CD8-positive, alpha-beta memory T cell (primary cell): ENCODE data around the gene ABCC4. TPM values are rescaled to one million over a fixed set of nuclear protein-coding genes. Genes with fewer than 3 reads are reported as not detected.

Experiments used
- CTCF ChIA-PET: fragments of 350-600 bp; sonication (Branson Sonifier 250); formaldehyde crosslinking; loops from one replicate; lab custom pipeline; 2021; ENCODE audit warnings: antibody characterized with exemption; lab: Charles Lee
- POLR2A ChIA-PET: fragments of 350-600 bp; sonication (Branson Sonifier 250); formaldehyde crosslinking; loops from one replicate; lab custom pipeline; 2021; ENCODE audit warnings: antibody characterized with exemption; lab: Charles Lee
- DNase-seq, 5 donors: peaks; one replicate each; pipeline versions ENCODE4 v3.0.0 to v3.0.0-alpha.2; 2020 to 2022; ENCODE audit warnings: mixed read lengths in 1 of 5
- H3K27ac ChIP-seq: one replicate; pipeline ENCODE4 v1.7.0; 2013; ENCODE audit warnings: low read depth, mild to moderate bottlenecking, low read length, moderate library complexity
- H3K27me3 ChIP-seq: 2 replicates; pipeline ENCODE4 v1.7.0; 2013; ENCODE audit warnings: low read length, mild to moderate bottlenecking; ENCODE audit not compliant: insufficient read depth, poor library complexity, severe bottlenecking
- H3K36me3 ChIP-seq: 2 replicates; pipeline ENCODE4 v1.7.0; 2013; ENCODE audit warnings: mild to moderate bottlenecking, low read length, moderate library complexity; ENCODE audit not compliant: insufficient read depth
- H3K4me1 ChIP-seq: 2 replicates; pipeline ENCODE4 v1.7.0; 2013; ENCODE audit warnings: mild to moderate bottlenecking, low read length, moderate library complexity; ENCODE audit not compliant: insufficient read depth
- H3K4me3 ChIP-seq: 2 replicates; pipeline ENCODE4 v1.7.0; 2013; ENCODE audit warnings: mild to moderate bottlenecking, low read length
- H3K9me3 ChIP-seq: 2 replicates; pipeline ENCODE4 v1.7.0; 2013; ENCODE audit warnings: mild to moderate bottlenecking, low read length
- H3K27ac Mint-ChIP-seq, 8 donors: one replicate each; pipeline ENCODE4 v1.8.0; 2020 to 2021; ENCODE audit warnings: mixed read lengths in 8 of 8, mild to moderate bottlenecking in 6 of 8, inconsistent platforms in 3 of 8, moderate library complexity in 3 of 8
- H3K27me3 Mint-ChIP-seq, 2 donors: one replicate each; pipeline ENCODE4 v1.8.0; 2020 to 2021; ENCODE audit warnings: mixed read lengths in 2 of 2, mild to moderate bottlenecking in 1 of 2, moderate library complexity in 1 of 2
- H3K36me3 Mint-ChIP-seq, 3 donors: one replicate each; pipeline ENCODE4 v1.8.0; 2020 to 2021; ENCODE audit warnings: mixed read lengths in 3 of 3, inconsistent platforms in 1 of 3, mild to moderate bottlenecking in 1 of 3
- H3K4me1 Mint-ChIP-seq, 3 donors: one replicate each; pipeline ENCODE4 v1.8.0; 2020 to 2021; ENCODE audit warnings: mixed read lengths in 3 of 3, inconsistent platforms in 1 of 3, mild to moderate bottlenecking in 1 of 3
- H3K4me3 Mint-ChIP-seq, 7 donors: one replicate each; pipeline ENCODE4 v1.8.0; 2020 to 2021; ENCODE audit warnings: mixed read lengths in 7 of 7, mild to moderate bottlenecking in 6 of 7, moderate library complexity in 4 of 7, inconsistent platforms in 2 of 7
- H3K9me3 Mint-ChIP-seq, 5 donors: one replicate each; pipeline ENCODE4 v1.8.0; 2020 to 2022; ENCODE audit warnings: mixed read lengths in 5 of 5, mild to moderate bottlenecking in 3 of 5, moderate library complexity in 2 of 5, inconsistent platforms in 1 of 5
- polyA plus RNA-seq: library from polyadenylated mRNA; unstranded; fragments of 300-500 nt; fragmentation: Illumina TruSeq; gene quantifications from one replicate; pipeline ENCODE4 v1.2.3, GENCODE V29; 2021
- total RNA-seq, 2 experiments: library from RNA; stranded (reverse); gene quantifications; one replicate each; pipeline ENCODE4 v1.2.3, GENCODE V29; 2021

The ABCC4 gene
- total and polyA plus RNA-seq, 3 experiments from 2014 or later = 3.0 to 12.5 (median 11.2) TPM

DNA sequence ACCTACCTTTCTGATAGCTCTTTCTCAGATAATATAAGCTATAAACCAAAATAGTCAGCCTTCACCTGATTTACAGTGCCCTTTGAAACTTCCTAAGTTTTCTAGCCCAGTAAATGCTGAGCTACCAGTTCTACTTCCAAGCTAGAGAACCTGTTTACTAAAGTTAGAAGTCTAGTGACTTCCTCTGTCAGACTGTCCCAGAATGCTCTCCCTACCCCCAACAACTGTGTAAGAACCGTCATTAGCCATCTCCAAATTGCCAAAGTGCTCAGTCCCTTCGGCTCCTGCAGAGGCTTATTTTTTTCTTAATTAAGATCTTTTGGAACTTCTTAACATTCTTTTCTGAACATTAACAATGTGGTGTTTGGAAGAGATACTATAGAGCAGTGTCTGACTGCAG lies 3.2 kb upstream of the ABCC4 start:
- Mint-ChIP-seq H3K4me3 (peak overlapping the region in 1 of 7 donors; percentile 54), H3K27ac (no peak overlapping the region), H3K27me3 (peaks cover 0 to 5% of the 10 kb centered on the region in 2 donors), H3K4me1 (peaks cover 12 to 21% (median 19%) of the 10 kb centered on the region in 3 donors), H3K9me3 (no peaks in the 10 kb centered on the region), H3K36me3 (peaks cover 0 to 3% (median 1%) of the 10 kb centered on the region in 3 donors)
- H3K4me1 ChIP-seq = peaks cover 13% of the 10 kb centered on the region
- POLR2A ChIA-PET = no interaction called here
- no peaks in the 10 kb centered on the region for H3K27me3 ChIP-seq
- H3K4me3 ChIP-seq = no peak overlapping the region
- H3K36me3 ChIP-seq = no peaks in the 10 kb centered on the region
- CTCF ChIA-PET = interaction anchor here (0.9 to 3.1 kb wide), 3 partner anchors 10 to 100 kb away, joined by 3 to 8 read pairs (median 3); no protein-coding TSS in a partner anchor
- no peak overlapping the region for H3K27ac ChIP-seq
- DNase-seq = no peak
- H3K9me3 ChIP-seq = no peaks in the 10 kb centered on the region

DNA sequence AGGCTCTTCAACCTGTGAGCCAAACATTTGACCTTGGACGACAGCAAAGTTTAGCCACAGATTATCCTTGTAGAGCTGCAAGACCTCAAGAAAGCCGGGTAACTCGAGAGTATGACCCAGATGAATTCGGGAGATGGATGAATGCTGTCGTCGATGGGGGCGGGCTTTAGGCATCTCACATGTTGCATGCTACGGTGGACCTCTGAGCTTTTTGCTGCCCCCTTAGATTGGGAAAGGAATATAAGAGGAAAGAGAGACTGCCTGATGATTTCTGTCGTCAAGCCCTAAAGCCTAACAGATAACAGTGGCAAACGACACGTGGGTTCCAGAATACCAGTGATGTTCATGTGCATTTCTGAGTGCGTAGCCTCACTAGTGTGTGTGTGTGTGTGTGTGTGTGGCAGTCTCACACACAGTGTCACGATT lies 730 bp upstream of the ABCC4 start:
- POLR2A ChIA-PET = no interaction called here
- no peaks in the 10 kb centered on the region for H3K36me3 ChIP-seq
- H3K27me3 Mint-ChIP-seq = peaks cover 0 to 5% of the 10 kb centered on the region in 2 donors
- H3K9me3 ChIP-seq = no peaks in the 10 kb centered on the region
- H3K27me3 ChIP-seq = no peaks in the 10 kb centered on the region
- H3K27ac Mint-ChIP-seq = peak overlapping the region in 4 of 8 donors; percentile 17 to 74 (median 57)
- CTCF ChIA-PET = interaction anchor here (1.3 to 7.6 kb wide), 4 partner anchors 12 to 112 kb away, joined by 3 to 60 read pairs (median 6); no protein-coding TSS in a partner anchor
- peak overlapping the region; percentile 79 to 91 (median 81) for H3K4me3 Mint-ChIP-seq
- no peak for DNase-seq
- H3K9me3 Mint-ChIP-seq = no peaks in the 10 kb centered on the region
- H3K4me1 ChIP-seq = peaks cover 13% of the 10 kb centered on the region
- peaks cover 20 to 33% (median 29%) of the 10 kb centered on the region in 3 donors for H3K4me1 Mint-ChIP-seq
- peak overlapping the region; percentile 85 for H3K4me3 ChIP-seq
- H3K36me3 Mint-ChIP-seq = peaks cover 0 to 3% (median 1%) of the 10 kb centered on the region in 3 donors
- peak overlapping the region; percentile 12 for H3K27ac ChIP-seq

DNA sequence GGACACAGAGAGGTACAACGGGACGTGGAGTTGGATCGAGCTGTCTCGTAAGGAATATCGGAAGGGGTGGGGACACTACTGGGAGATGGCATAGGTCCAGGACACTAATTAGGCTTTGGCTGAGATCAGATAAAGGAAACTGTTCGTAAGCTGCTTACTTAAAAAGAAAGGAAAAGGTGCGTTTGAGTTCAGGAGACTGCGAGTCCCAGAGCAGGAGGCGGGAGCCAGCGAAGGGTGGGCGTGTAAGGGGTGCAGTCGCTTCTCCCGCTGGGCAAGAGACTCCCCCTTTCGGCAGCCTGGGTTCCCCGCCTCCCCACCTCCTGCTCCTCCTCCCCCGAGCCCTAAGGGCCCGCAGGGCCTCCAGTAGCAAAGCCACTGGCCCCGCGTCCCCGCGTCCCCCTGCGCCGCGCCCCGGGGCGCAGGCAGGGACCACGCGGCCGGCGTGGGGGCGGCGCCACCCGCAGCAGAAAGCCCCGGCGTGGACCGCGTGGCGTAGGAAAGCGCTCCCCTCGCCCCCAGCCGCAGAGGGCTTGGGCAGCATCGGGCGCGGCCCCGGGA lies 547 bp downstream of the ABCC4 start:
- Mint-ChIP-seq H3K36me3 (peaks cover 0 to 3% (median under 1%) of the 10 kb centered on the region in 3 donors), H3K27me3 (peaks cover 0 to 5% of the 10 kb centered on the region in 2 donors), H3K4me1 (peaks cover 23 to 35% (median 33%) of the 10 kb centered on the region in 3 donors), H3K27ac (peak overlapping the region in 7 of 8 donors; percentile 41 to 90 (median 78)), H3K9me3 (no peaks in the 10 kb centered on the region), H3K4me3 (peak overlapping the region; percentile 89 to 96 (median 90))
- H3K27me3 ChIP-seq = no peaks in the 10 kb centered on the region
- peaks cover 13% of the 10 kb centered on the region for H3K4me1 ChIP-seq
- POLR2A ChIA-PET = interaction anchor here (0.6 kb wide), 1 partner anchor 14 kb away, joined by 3 read pairs; no protein-coding TSS in a partner anchor
- CTCF ChIA-PET = interaction anchor here (1.0 to 7.6 kb wide), 3 partner anchors 20 to 103 kb away, joined by 3 to 60 read pairs (median 3); no protein-coding TSS in a partner anchor
- H3K4me3 ChIP-seq = peak overlapping the region; percentile 62
- H3K27ac ChIP-seq = peak overlapping the region; percentile 25
- peak; percentile 23 to 60 (median 25) for DNase-seq
- H3K9me3 ChIP-seq = no peaks in the 10 kb centered on the region
- no peaks in the 10 kb centered on the region for H3K36me3 ChIP-seq

DNA sequence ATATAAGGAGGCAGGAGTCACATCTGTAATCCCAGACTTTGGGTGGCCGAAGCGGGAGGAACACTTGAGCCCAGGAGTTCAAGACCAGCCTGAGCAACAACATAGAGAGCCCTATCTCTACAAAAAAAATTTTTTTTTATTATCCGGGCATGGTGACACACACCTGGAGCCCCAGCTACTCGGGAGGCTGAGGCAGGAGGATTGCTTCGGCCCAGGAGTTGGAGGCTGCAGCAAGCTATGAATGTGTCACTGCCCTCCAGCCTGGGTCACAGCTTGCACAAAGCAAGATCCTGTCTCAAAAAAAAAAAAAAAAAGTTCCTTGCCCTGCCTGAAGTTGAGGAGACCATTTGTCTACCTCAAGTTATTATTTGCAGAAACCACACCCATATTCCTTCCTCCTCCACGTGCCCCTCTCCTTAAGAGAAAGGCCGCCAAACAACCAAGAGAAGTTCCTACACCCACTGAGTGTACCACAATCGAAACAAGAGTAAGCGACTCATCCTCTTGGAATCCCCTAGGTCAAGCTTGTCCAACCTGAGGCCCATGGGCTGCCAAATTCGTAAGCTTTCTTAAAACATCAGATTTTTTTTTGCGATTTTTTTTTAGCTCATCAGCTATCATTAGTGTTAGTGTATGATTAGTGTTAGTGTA lies 2.2 kb downstream of the ABCC4 start:
- Histone ChIP-seq H3K27ac (peak overlapping the region; percentile 25), H3K27me3 (no peaks in the 10 kb centered on the region), H3K4me3 (no peak overlapping the region), H3K9me3 (no peaks in the 10 kb centered on the region), H3K36me3 (no peaks in the 10 kb centered on the region), H3K4me1 (peaks cover 13% of the 10 kb centered on the region)
- ChIA-PET POLR2A (no interaction called here), CTCF (interaction anchor here (0.5 to 7.6 kb wide), 4 partner anchors 8 to 105 kb away, joined by 3 to 60 read pairs (median 3); no protein-coding TSS in a partner anchor)
- H3K4me1 Mint-ChIP-seq = peaks cover 23 to 35% (median 33%) of the 10 kb centered on the region in 3 donors
- no peaks in the 10 kb centered on the region for H3K9me3 Mint-ChIP-seq
- peak overlapping the region; percentile 49 to 96 (median 90) for H3K4me3 Mint-ChIP-seq
- H3K36me3 Mint-ChIP-seq = peaks cover 0 to 3% (median 0%) of the 10 kb centered on the region in 3 donors
- H3K27me3 Mint-ChIP-seq = peaks cover 0 to 5% of the 10 kb centered on the region in 2 donors
- no peak for DNase-seq
- H3K27ac Mint-ChIP-seq = peak overlapping the region in 5 of 8 donors; percentile 47 to 82 (median 61)

DNA sequence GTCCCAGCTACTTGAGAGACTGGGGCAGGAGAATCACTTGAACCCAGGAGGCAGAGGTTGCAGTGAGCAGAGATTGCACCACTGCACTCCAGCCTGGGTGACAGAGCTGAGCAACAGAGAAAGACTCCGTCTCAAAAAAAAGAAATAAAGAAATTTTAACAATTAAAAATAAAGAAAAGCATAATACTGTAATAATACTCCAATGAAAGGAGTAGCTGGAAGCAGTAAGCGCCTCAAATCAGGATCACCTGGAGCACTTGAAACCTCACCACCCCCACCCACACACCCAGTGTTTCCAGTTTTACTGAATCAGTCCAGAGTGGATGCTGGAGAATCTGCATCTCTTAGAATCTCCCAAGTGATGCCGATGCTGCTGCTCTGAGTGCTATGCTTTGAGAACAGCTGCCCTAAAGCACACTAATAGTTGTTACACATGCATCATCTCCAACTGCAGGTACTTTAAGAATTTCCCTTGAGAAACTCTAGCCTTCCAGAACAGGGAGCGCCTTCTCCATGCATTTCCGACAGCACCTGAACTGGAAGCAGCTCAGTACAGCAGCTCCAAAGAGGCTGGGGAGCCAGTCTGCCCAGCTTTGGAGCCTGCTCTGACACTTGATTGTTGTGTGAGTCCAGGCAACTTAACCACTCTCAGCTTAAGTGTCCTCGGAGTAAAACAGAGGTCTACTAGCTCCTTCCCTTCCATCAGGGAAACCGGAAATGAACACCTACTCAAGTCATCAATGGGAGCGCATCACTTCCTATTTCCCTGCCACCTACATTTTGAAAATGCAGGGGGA lies 2.9 kb downstream of the ABCC4 start:
- Histone ChIP-seq H3K9me3 (no peaks in the 10 kb centered on the region), H3K4me3 (no peak overlapping the region), H3K4me1 (peaks cover 13% of the 10 kb centered on the region), H3K36me3 (no peaks in the 10 kb centered on the region), H3K27me3 (no peaks in the 10 kb centered on the region), H3K27ac (no peak overlapping the region)
- Mint-ChIP-seq H3K4me3 (peak overlapping the region in 3 of 7 donors; percentile 8 to 89 (median 15)), H3K4me1 (peaks cover 23 to 35% (median 33%) of the 10 kb centered on the region in 3 donors), H3K36me3 (peaks cover 0 to 3% (median 0%) of the 10 kb centered on the region in 3 donors), H3K27ac (peak overlapping the region in 3 of 8 donors; percentile 23 to 70 (median 25)), H3K9me3 (no peaks in the 10 kb centered on the region), H3K27me3 (peaks cover 0 to 5% of the 10 kb centered on the region in 2 donors)
- no peak for DNase-seq
- CTCF ChIA-PET = interaction anchor here (1.5 to 7.6 kb wide), 3 partner anchors 14 to 109 kb away, joined by 7 to 60 read pairs (median 7); no protein-coding TSS in a partner anchor
- POLR2A ChIA-PET = no interaction called here

DNA sequence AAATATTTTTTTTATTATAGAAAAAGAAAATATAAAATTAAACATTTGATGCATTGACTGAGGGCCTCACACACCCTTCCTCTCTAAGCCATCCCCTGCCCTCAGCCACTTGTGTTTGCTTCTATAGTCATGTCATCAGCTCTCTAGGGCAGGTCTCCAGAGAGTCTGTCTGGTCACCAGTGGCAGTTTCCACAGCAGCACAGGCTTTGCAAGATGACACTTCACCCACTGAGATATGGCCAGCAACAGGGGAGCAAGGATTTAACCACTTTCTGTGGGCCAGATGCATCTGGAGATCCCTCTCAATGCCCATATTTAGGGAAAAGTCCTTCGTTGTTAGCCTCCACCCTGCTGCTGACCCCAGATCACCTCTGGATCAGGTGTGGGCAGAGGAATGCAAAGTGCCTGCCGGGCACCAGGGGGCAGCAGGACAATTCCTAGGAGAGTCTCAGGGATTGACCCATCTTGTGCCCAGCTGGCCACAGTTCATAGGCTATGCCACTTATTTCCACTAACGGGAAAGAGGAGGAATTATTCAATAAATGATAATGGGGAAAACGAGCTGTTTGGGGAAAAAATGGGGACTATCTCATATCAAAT lies 4.8 kb downstream of the ABCC4 start:
- ChIA-PET POLR2A (no interaction called here), CTCF (interaction anchor here (0.7 to 7.6 kb wide), 10 partner anchors 8 to 184 kb away, joined by 3 to 60 read pairs (median 6); no protein-coding TSS in a partner anchor)
- Mint-ChIP-seq H3K27ac (peak overlapping the region in 2 of 8 donors; percentile 43 to 46), H3K27me3 (no peaks in the 10 kb centered on the region), H3K4me3 (peak overlapping the region in 1 of 7 donors; percentile 23), H3K4me1 (peaks cover 18 to 29% (median 29%) of the 10 kb centered on the region in 3 donors), H3K36me3 (peaks cover 0 to 6% (median 3%) of the 10 kb centered on the region in 3 donors), H3K9me3 (no peaks in the 10 kb centered on the region)
- no peaks in the 10 kb centered on the region for H3K36me3 ChIP-seq
- peaks cover 7% of the 10 kb centered on the region for H3K4me1 ChIP-seq
- no peaks in the 10 kb centered on the region for H3K27me3 ChIP-seq
- no peak overlapping the region for H3K4me3 ChIP-seq
- H3K27ac ChIP-seq = no peak overlapping the region
- no peaks in the 10 kb centered on the region for H3K9me3 ChIP-seq
- DNase-seq = peak in 1 of 5 donors; percentile 5

DNA sequence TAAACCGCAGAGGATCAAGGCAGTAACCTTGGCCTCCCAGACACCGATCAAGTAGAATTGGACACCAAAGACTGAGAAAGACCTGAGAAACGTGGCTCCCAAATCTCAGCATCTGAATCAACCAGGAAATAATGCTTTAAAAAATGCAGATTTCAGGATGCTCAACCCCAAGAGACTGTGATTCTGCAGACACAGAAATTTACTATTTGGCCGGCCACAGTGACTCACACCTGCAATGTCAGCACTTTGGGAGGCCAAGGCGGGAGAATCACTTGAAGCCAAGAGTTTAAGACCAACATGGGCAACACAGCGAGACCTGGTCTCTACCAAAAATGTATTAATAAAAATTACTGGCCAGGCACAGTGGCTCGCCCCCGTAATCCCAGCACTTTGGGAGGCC lies 6.2 kb downstream of the ABCC4 start:
- POLR2A ChIA-PET = no interaction called here
- Histone ChIP-seq H3K4me3 (no peak overlapping the region), H3K27me3 (no peaks in the 10 kb centered on the region), H3K27ac (no peak overlapping the region), H3K4me1 (peaks cover under 1% of the 10 kb centered on the region), H3K9me3 (no peaks in the 10 kb centered on the region), H3K36me3 (no peaks in the 10 kb centered on the region)
- no peak for DNase-seq
- Mint-ChIP-seq H3K27ac (peak overlapping the region in 1 of 8 donors; percentile 47), H3K9me3 (no peaks in the 10 kb centered on the region), H3K4me1 (peaks cover 13 to 23% (median 22%) of the 10 kb centered on the region in 3 donors), H3K4me3 (no peak overlapping the region), H3K27me3 (no peaks in the 10 kb centered on the region), H3K36me3 (peaks cover 0 to 5% (median 3%) of the 10 kb centered on the region in 3 donors)
- CTCF ChIA-PET = interaction anchor here (2.4 to 7.6 kb wide), 2 partner anchors 86 to 109 kb away, joined by 18 to 60 read pairs; no protein-coding TSS in a partner anchor
